GM21723 (cell line): ENCODE results near the gene RDH13.
A peak's percentile ranks its signal among the peaks of the same experiment; 100 is the strongest.

Experiments
- ATAC-seq: cut with Tn5 transposase; IDR thresholded peaks from one replicate; pipeline ENCODE4 v1.9.1; 2021; ENCODE audit warnings: mild to moderate bottlenecking, moderate library complexity; ENCODE audit not compliant: unreplicated experiment

The RDH13 gene

GRCh38 chr19:55092423-55093318, 29.7 kb upstream of the RDH13 start:
- no peak for ATAC-seq

GRCh38 chr19:55091955-55092354, 29.0 kb upstream of the RDH13 start:
- no peak for ATAC-seq

- no peak for ATAC-seq
Measured at GRCh38 chr19:55091126-55091910, 28.4 kb upstream of the RDH13 start.

GRCh38 chr19:55090564-55090963, 27.6 kb upstream of the RDH13 start:
- no peak for ATAC-seq

GRCh38 chr19:55089342-55089944, 26.5 kb upstream of the RDH13 start:
- no peak for ATAC-seq

- no peak for ATAC-seq
Measured at GRCh38 chr19:55088543-55089341, 25.8 kb upstream of the RDH13 start.

- no peak for ATAC-seq
Measured at GRCh38 chr19:55088021-55088451, 25.1 kb upstream of the RDH13 start.

- no peak for ATAC-seq
Measured at GRCh38 chr19:55087542-55087901, 24.6 kb upstream of the RDH13 start.

GRCh38 chr19:55086730-55087541, 24.0 kb upstream of the RDH13 start:
- ATAC-seq = no peak

GRCh38 chr19:55085923-55086715, 23.2 kb upstream of the RDH13 start:
- ATAC-seq = no peak

GRCh38 chr19:55084416-55084815, 21.5 kb upstream of the RDH13 start:
- ATAC-seq = no peak

- ATAC-seq = no peak
Measured at GRCh38 chr19:55083004-55083850, 20.3 kb upstream of the RDH13 start.

GRCh38 chr19:55082020-55082851, 19.3 kb upstream of the RDH13 start:
- ATAC-seq = no peak

GRCh38 chr19:55081770-55082019, 18.7 kb upstream of the RDH13 start:
- no peak for ATAC-seq

GRCh38 chr19:55080968-55081769, 18.2 kb upstream of the RDH13 start:
- ATAC-seq = peak; percentile 69

GRCh38 chr19:55080121-55080967, 17.4 kb upstream of the RDH13 start:
- no peak for ATAC-seq
